Skeletal muscle satellite cell (primary cell): ENCODE data around the gene AFG3L2.
A peak's percentile ranks its signal among the peaks of the same experiment; 100 is the strongest.

Experiments used
- H3K27me3 ChIP-seq: 2 replicates; pipeline ENCODE4 v1.7.0; 2013; ENCODE audit warnings: low read length; ENCODE audit not compliant: control insufficient read depth, insufficient read depth
- H3K36me3 ChIP-seq: 2 replicates; pipeline ENCODE4 v1.7.0; 2013; ENCODE audit warnings: mild to moderate bottlenecking, control low read depth, low read length; ENCODE audit not compliant: insufficient read depth
- H3K4me1 ChIP-seq: 2 replicates; pipeline ENCODE4 v1.7.0; 2013; ENCODE audit warnings: low read length; ENCODE audit not compliant: control insufficient read depth, insufficient read depth
- H3K4me2 ChIP-seq: 2 replicates; pipeline ENCODE4 v1.7.0; 2013; ENCODE audit warnings: mild to moderate bottlenecking, low read length
- H3K4me3 ChIP-seq: 2 replicates; pipeline ENCODE4 v1.7.0; 2013; ENCODE audit warnings: low read length
- H3K9ac ChIP-seq: 2 replicates; pipeline ENCODE4 v1.7.0; 2013; ENCODE audit warnings: mild to moderate bottlenecking, low read depth, low read length, moderate library complexity
- H3K9me3 ChIP-seq: replicated peaks from 2 replicates; pipeline ENCODE4 v1.7.0; 2013; ENCODE audit warnings: mild to moderate bottlenecking, control low read depth, low read length

Gene AFG3L2

DNA sequence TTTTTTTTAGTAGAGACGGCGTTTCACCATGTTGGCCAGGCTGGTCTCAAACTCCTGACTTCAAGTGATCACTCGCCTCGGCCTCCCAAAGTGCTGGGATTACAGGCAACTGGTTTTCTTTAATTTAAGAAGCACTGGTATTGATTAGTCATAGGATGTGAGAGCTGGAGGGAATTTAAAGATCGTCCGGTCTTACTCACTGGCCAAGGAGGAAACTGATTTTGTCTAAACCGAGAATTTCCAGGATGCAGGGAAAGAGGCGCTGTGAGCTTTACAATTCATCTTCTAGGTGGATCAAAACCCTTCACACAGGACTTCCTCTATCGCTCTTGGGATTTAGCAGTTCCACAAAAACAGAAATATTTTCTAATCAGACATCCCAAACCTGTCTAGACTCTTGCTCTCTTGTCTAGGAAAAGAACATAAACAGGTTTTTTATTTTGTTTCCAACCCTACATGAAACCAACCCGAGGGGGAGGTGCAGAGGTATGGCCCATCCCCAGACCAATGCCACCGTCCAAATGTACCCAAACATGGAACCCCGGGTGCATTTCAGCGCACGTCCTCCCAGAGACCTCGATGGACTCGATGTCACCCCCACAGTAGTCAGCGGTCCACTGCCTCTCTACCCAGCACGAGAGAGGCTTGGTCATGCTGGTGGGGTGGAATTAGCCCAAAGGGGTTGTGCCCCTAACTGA lies 81.5 kb downstream of the AFG3L2 start:
- no peak overlapping the region for H3K9ac ChIP-seq
- no peaks in the 10 kb centered on the region for H3K27me3 ChIP-seq
- H3K9me3 ChIP-seq = no peaks in the 10 kb centered on the region
- H3K4me1 ChIP-seq = peaks cover 2% of the 10 kb centered on the region
- no peaks in the 10 kb centered on the region for H3K36me3 ChIP-seq
- H3K4me3 ChIP-seq = no peak overlapping the region
- H3K4me2 ChIP-seq = no peak overlapping the region

DNA sequence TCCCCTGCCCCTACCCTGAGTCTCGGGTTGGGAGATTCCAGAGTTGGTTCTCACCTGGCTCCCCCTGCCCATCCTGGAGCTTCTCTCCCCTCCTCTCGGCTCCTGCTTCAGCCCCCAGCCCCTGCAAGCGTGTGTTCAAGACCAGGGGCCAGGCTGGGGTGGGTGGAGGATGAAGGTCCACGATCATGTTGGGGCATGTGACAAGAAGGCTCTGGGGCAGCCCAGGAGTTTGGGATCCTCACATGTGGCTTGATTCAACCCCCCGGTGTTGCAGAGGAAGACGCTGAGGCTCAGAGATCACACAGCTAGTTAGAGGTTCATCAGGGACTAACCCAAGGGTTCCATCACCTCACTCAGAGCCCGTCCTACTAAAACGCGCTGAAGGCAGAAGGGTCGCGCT lies 83.2 kb downstream of the AFG3L2 start:
- Histone ChIP-seq H3K9me3 (no peaks in the 10 kb centered on the region), H3K27me3 (no peaks in the 10 kb centered on the region), H3K9ac (no peak overlapping the region), H3K4me2 (no peak overlapping the region), H3K4me3 (no peak overlapping the region), H3K4me1 (peaks cover 5% of the 10 kb centered on the region), H3K36me3 (no peaks in the 10 kb centered on the region)

DNA sequence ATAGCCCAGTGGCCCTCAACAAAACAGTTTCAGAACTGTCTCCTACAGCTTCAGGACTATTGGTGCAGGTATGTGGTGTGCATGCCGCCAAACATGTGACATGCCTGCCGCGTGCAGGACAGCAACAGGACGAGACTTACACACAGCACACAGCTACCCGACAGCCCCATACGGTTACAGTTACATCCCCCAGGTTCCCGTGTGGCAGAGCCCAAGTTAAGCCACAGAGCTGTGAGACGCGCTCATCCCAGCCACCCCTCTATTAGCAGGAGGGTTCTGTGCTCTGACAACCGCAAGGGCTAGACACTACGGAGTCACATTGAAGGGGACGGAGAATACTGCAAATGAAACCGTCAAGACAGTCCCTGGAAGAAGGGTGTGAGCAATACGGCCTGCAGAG lies 85.3 kb downstream of the AFG3L2 start:
- Histone ChIP-seq H3K4me1 (peaks cover 22% of the 10 kb centered on the region), H3K9me3 (no peaks in the 10 kb centered on the region), H3K4me2 (no peak overlapping the region), H3K36me3 (no peaks in the 10 kb centered on the region), H3K4me3 (no peak overlapping the region), H3K9ac (no peak overlapping the region), H3K27me3 (no peaks in the 10 kb centered on the region)

DNA sequence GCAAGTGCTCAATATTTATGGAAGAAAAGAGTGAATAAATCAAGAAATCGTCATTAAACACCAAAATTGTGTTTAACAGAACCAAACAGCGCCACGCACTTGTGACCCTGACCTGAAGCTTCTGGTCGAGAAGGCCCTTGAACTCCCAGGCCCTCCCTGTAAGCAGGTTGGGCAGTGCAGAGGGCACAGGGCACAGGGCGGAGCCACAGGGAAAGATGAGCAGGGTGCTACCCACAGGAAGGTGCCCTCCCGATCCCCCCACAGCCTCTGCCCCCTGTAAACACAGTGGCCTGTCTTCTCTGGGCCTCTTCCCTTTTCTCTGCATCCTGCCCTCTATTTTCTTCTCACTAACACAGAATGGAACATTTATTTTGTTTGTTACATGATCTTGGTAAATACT lies 85.9 kb downstream of the AFG3L2 start:
- peaks cover 22% of the 10 kb centered on the region for H3K4me1 ChIP-seq
- no peaks in the 10 kb centered on the region for H3K36me3 ChIP-seq
- H3K27me3 ChIP-seq = no peaks in the 10 kb centered on the region
- no peak overlapping the region for H3K4me3 ChIP-seq
- H3K4me2 ChIP-seq = no peak overlapping the region
- H3K9ac ChIP-seq = no peak overlapping the region
- H3K9me3 ChIP-seq = no peaks in the 10 kb centered on the region

DNA sequence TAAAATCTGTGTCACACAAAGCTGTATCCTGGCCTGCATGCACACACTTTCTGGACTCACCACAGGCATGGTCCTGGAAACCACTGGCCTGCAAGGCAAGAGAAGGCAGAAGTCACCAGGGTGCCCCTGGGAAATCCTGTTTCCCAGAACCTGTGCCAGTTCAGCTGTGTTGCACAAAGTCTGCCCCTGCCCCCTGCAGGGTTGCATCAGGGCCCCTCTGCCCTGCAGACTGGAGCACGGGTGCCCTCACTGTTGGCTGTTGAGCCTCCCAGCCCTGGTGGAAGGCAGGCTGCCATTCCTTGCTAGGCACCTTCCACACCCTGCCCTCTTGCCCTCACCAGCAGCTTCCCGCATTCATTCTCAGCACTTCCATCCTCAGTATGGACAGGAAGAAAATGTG lies 86.9 kb downstream of the AFG3L2 start:
- H3K4me3 ChIP-seq = no peak overlapping the region
- H3K9ac ChIP-seq = no peak overlapping the region
- no peaks in the 10 kb centered on the region for H3K36me3 ChIP-seq

DNA sequence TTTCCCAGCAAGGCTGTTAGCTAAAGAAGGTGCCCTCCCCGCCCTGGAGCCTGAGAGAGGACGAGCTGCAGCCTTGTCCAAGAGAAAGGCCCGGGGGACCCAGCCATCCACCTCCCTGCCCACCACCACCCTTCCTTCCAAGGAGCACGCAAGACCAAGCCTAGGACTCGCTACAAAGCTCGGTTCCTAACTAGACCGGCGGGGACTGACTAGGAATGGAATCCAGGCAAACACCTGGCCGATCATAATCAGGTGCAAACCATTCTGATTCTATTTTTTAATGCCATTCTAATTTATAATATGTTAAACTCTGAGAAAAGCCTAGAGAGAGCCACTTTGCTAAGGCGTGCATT lies 88.6 kb downstream of the AFG3L2 start:
- H3K36me3 ChIP-seq = no peaks in the 10 kb centered on the region
- peaks cover 20% of the 10 kb centered on the region for H3K4me1 ChIP-seq
- H3K27me3 ChIP-seq = no peaks in the 10 kb centered on the region
- peak overlapping the region; percentile 94 for H3K4me2 ChIP-seq
- H3K9ac ChIP-seq = peak overlapping the region; percentile 87
- H3K9me3 ChIP-seq = no peaks in the 10 kb centered on the region
- H3K4me3 ChIP-seq = peak overlapping the region; percentile 73

More for the DNA sequence above, 86.9 kb downstream of the AFG3L2 start:
- Histone ChIP-seq H3K27me3 (no peaks in the 10 kb centered on the region), H3K4me2 (no peak overlapping the region), H3K4me1 (peaks cover 20% of the 10 kb centered on the region), H3K9me3 (no peaks in the 10 kb centered on the region)

DNA sequence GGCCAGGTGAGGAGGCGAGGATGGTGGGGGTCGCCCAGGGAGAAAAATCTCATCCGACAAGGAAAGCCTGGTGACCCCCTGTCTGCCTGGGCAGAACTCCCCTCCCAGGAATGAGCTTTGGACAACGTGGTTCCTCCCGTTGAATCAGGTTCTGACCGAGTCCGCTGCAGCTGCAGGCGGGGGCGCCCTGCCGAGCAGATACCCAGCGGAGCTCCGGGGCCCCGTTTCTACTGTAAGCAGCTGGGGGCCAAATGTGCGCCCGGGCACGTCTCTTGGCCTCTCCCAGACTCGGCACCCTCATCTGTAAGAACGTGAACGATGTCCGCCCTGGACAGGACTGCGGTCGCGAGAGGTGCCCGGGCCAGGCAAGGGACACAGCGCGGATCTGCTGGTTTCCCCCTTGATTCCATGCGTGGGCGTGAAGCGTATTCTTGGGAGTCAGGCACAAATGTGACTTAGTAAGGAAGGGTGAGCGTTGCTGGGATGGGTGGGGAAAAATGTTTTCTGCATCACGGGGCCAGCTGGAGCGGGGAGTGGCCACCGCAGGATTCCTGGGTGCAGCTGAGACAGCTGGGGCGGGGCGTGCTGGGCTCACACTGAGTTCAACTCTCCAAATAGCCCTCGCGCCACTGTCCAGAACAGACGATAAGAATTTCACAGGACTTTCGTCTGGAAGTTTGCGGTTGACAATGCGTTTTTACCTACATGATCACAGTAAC lies 89.2 kb downstream of the AFG3L2 start:
- Histone ChIP-seq H3K9ac (peak overlapping the region; percentile 87), H3K4me2 (peak overlapping the region; percentile 94), H3K36me3 (no peaks in the 10 kb centered on the region), H3K4me1 (peaks cover 23% of the 10 kb centered on the region), H3K27me3 (no peaks in the 10 kb centered on the region), H3K4me3 (peak overlapping the region; percentile 73), H3K9me3 (no peaks in the 10 kb centered on the region)

GRCh38 chr18:12287131-12287681 lies 89.8 kb downstream of the AFG3L2 start:
- H3K27me3 ChIP-seq = no peaks in the 10 kb centered on the region
- no peaks in the 10 kb centered on the region for H3K36me3 ChIP-seq
- H3K4me1 ChIP-seq = peaks cover 29% of the 10 kb centered on the region
- H3K4me3 ChIP-seq = peak overlapping the region; percentile 73
- peak overlapping the region; percentile 94 for H3K4me2 ChIP-seq
- no peaks in the 10 kb centered on the region for H3K9me3 ChIP-seq
- H3K9ac ChIP-seq = peak overlapping the region; percentile 87

- Histone ChIP-seq H3K9me3 (no peaks in the 10 kb centered on the region), H3K4me1 (peaks cover 55% of the 10 kb centered on the region), H3K27me3 (no peaks in the 10 kb centered on the region), H3K4me3 (no peak overlapping the region), H3K36me3 (no peaks in the 10 kb centered on the region), H3K9ac (no peak overlapping the region), H3K4me2 (no peak overlapping the region)
Observed at GRCh38 chr18:12283666-12284065, 93.4 kb downstream of the AFG3L2 start.

GRCh38 chr18:12283256-12283655 lies 93.8 kb downstream of the AFG3L2 start:
- H3K9me3 ChIP-seq = no peaks in the 10 kb centered on the region
- H3K36me3 ChIP-seq = no peaks in the 10 kb centered on the region
- peak overlapping the region; percentile 67 for H3K9ac ChIP-seq
- H3K4me2 ChIP-seq = peak overlapping the region; percentile 56
- peaks cover 55% of the 10 kb centered on the region for H3K4me1 ChIP-seq
- no peak overlapping the region for H3K4me3 ChIP-seq
- no peaks in the 10 kb centered on the region for H3K27me3 ChIP-seq

DNA sequence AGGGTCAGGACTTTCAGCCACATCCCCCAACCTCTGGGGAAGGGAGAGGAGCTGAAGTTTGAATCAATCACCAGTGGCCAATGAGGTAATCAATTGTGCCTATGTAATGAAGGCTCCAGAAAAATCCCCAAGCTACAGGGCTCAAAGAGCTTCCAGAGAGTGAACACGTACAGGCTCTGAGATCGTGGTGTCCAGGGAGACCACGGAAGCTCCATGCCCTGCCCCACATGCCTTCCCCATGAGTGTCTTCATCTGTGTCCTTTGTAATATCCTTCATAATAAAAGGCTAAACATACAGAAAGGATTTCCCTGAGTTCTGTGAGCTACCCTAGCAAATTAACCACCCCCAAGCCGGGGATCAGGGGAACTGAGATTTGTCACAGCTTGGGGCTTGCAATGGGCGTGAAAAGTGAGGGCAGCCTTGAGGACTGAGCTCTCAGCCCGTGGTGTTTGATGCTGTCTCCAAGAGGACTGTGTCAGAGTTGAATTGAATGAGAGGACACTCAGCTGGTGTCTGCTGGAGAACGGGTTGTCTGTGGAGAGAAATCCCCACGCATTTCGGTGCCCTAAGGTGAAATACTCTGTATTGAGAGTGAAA lies 94.5 kb downstream of the AFG3L2 start:
- Histone ChIP-seq H3K4me3 (peak overlapping the region; percentile 15), H3K27me3 (no peaks in the 10 kb centered on the region), H3K9ac (peak overlapping the region; percentile 67), H3K4me1 (peaks cover 55% of the 10 kb centered on the region), H3K4me2 (peak overlapping the region; percentile 56), H3K36me3 (no peaks in the 10 kb centered on the region), H3K9me3 (no peaks in the 10 kb centered on the region)
